Activated CD8-positive, alpha-beta memory T cell treated with anti-CD3 and anti-CD28 coated beads for 1 hour (primary cell): ENCODE data around the gene PIK3CD.

Experiments used
- DNase-seq, 2 donors: peaks; one replicate each; pipeline ENCODE4 v3.0.0-alpha.2; 2020; ENCODE audit warnings: low read depth in 1 of 2; ENCODE audit errors: extremely low read depth in 1 of 2

Gene PIK3CD

GRCh38 chr1:9716404-9717192, 65.1 kb downstream of the PIK3CD start:
- DNase-seq: no peak

GRCh38 chr1:9717193-9718005, 65.9 kb downstream of the PIK3CD start:
- DNase-seq: peak; percentile 67 to 72

GRCh38 chr1:9718006-9718680, 66.6 kb downstream of the PIK3CD start:
- no peak for DNase-seq

- DNase-seq: no peak
These were observed 68.6 kb downstream of the PIK3CD start for GRCh38 chr1:9719978-9720722.

GRCh38 chr1:9720785-9721605, 69.5 kb downstream of the PIK3CD start:
- no peak for DNase-seq

- peak; percentile 65 to 72 for DNase-seq
These were observed 70.3 kb downstream of the PIK3CD start for GRCh38 chr1:9721606-9722377.

- no peak for DNase-seq
These were observed 70.8 kb downstream of the PIK3CD start for GRCh38 chr1:9722378-9722749.

GRCh38 chr1:9723068-9723805, 71.7 kb downstream of the PIK3CD start:
- DNase-seq: no peak

- DNase-seq: no peak
These were observed 72.4 kb downstream of the PIK3CD start for GRCh38 chr1:9723926-9724325.

- peak in 1 of 2 donors; percentile 55 for DNase-seq
These were observed 73.4 kb downstream of the PIK3CD start for GRCh38 chr1:9724706-9725476.

- no peak for DNase-seq
These were observed 74.9 kb downstream of the PIK3CD start for GRCh38 chr1:9726406-9726805.

GRCh38 chr1:9726905-9727595, 75.5 kb downstream of the PIK3CD start:
- DNase-seq: no peak

- DNase-seq: no peak
These were observed 77.1 kb downstream of the PIK3CD start for GRCh38 chr1:9728451-9729295.

GRCh38 chr1:9729523-9729922, 78.0 kb downstream of the PIK3CD start:
- no peak for DNase-seq

GRCh38 chr1:9730096-9730901, 78.8 kb downstream of the PIK3CD start:
- no peak for DNase-seq
